GM11168 (cell line): ENCODE data around the gene ASIC5.

ENCODE experiments used
- in situ Hi-C: fragments of 300-500 bp; cut with MboI; formaldehyde crosslinking; loops from one replicate; pipeline ENCODE4 v1.12.0; 2022; ENCODE audit warnings: low sequenced_read_pairs; ENCODE audit not compliant: unreplicated experiment

ASIC5 gene

GRCh38 chr4:155881555-155881954 is 15.5 kb upstream of the ASIC5 start:
- in situ Hi-C loops, result no loop called here

- in situ Hi-C loops, result no loop called here
Observed at GRCh38 chr4:155879767-155880166, 13.7 kb upstream of the ASIC5 start.

- in situ Hi-C loops, result no loop called here
Observed at GRCh38 chr4:155878611-155879010, 12.5 kb upstream of the ASIC5 start.

- in situ Hi-C loops, result no loop called here
Observed at GRCh38 chr4:155877971-155878370, 11.9 kb upstream of the ASIC5 start.

GRCh38 chr4:155875878-155876277 is 9.8 kb upstream of the ASIC5 start:
- in situ Hi-C loops, result no loop called here

GRCh38 chr4:155855897-155856296 is 10.2 kb downstream of the ASIC5 start:
- in situ Hi-C loops, result no loop called here

GRCh38 chr4:155854582-155855226 is 11.4 kb downstream of the ASIC5 start:
- in situ Hi-C loops, result no loop called here

- in situ Hi-C loops, result no loop called here
Observed at GRCh38 chr4:155853189-155853588, 12.9 kb downstream of the ASIC5 start.

GRCh38 chr4:155849042-155849441 is 17.0 kb downstream of the ASIC5 start:
- in situ Hi-C loops, result no loop called here

GRCh38 chr4:155846929-155847328 is 19.1 kb downstream of the ASIC5 start:
- in situ Hi-C loops, result no loop called here

GRCh38 chr4:155842080-155842479 is 24.0 kb downstream of the ASIC5 start:
- in situ Hi-C loops, result no loop called here

GRCh38 chr4:155837203-155837796 is 28.8 kb downstream of the ASIC5 start:
- in situ Hi-C loops, result no loop called here

GRCh38 chr4:155832664-155833063 is 33.4 kb downstream of the ASIC5 start:
- in situ Hi-C loops, result no loop called here

GRCh38 chr4:155828628-155829027 is 37.4 kb downstream of the ASIC5 start:
- in situ Hi-C loops, result no loop called here

GRCh38 chr4:155822572-155822971 is 43.5 kb downstream of the ASIC5 start:
- in situ Hi-C loops, result no loop called here

GRCh38 chr4:155820887-155821518 is 45.1 kb downstream of the ASIC5 start:
- in situ Hi-C loops, result no loop called here

GRCh38 chr4:155819066-155819465 is 47.0 kb downstream of the ASIC5 start:
- in situ Hi-C loops, result loop anchor here (5.0 kb wide), 1 partner anchor 133 kb away; the partner anchor contains the start of gene CTSO

- in situ Hi-C loops, result loop anchor here (5.0 kb wide), 1 partner anchor 134 kb away; the partner anchor contains the start of gene CTSO
Observed at GRCh38 chr4:155818639-155819038, 47.4 kb downstream of the ASIC5 start.

GRCh38 chr4:155811083-155811482 is 55.0 kb downstream of the ASIC5 start:
- in situ Hi-C loops, result no loop called here

- in situ Hi-C loops, result no loop called here
Observed at GRCh38 chr4:155809835-155810234, 56.2 kb downstream of the ASIC5 start.

- in situ Hi-C loops, result no loop called here
Observed at GRCh38 chr4:155807021-155807420, 59.1 kb downstream of the ASIC5 start.

GRCh38 chr4:155805016-155805415 is 61.1 kb downstream of the ASIC5 start:
- in situ Hi-C loops, result no loop called here
